ENCODE results near the gene CEP164.

The CEP164 gene

GRCh38 chr11:117444711-117445658 is 117.3 kb downstream of the CEP164 start:
- Histone ChIP-seq H3K79me2 (ENCODE audit: control insufficient read depth, low read length) (no peaks in the 10 kb centered on the region), H3K27ac (ENCODE audit: low read depth, low read length) (no peak overlapping the region), H3F3A (ENCODE audit: control insufficient read depth, insufficient read depth) (no peaks in the 10 kb centered on the region), H3K9me2 (replicated peaks; ENCODE audit: control insufficient read depth, low read length) (no peaks in the 10 kb centered on the region), H3K27me3 (ENCODE audit: control insufficient read depth, low read length) (no peaks in the 10 kb centered on the region), H3K36me3 (ENCODE audit: control insufficient read depth, low read length) (no peaks in the 10 kb centered on the region), H3K4me2 (ENCODE audit: low read length) (no peak overlapping the region), H4K20me1 (ENCODE audit: control insufficient read depth, insufficient read depth, low read depth, low read length) (no peaks in the 10 kb centered on the region), H3K4me1 (ENCODE audit: control insufficient read depth, low read length) (no peaks in the 10 kb centered on the region), H3K9me3 (ENCODE audit: control insufficient read depth, insufficient read depth, low read length) (no peaks in the 10 kb centered on the region), H3K4me3 (ENCODE audit: low read length) (no peak overlapping the region)
- TF ChIP-seq EZH2phosphoT487 (IDR thresholded peaks at IDR 0.05; ENCODE audit: borderline replicate concordance, low read length) (no peak), CTCF (IDR thresholded peaks at IDR 0.05; ENCODE audit: low read depth, low read length, poor library complexity, severe bottlenecking) (no peak)

DNA sequence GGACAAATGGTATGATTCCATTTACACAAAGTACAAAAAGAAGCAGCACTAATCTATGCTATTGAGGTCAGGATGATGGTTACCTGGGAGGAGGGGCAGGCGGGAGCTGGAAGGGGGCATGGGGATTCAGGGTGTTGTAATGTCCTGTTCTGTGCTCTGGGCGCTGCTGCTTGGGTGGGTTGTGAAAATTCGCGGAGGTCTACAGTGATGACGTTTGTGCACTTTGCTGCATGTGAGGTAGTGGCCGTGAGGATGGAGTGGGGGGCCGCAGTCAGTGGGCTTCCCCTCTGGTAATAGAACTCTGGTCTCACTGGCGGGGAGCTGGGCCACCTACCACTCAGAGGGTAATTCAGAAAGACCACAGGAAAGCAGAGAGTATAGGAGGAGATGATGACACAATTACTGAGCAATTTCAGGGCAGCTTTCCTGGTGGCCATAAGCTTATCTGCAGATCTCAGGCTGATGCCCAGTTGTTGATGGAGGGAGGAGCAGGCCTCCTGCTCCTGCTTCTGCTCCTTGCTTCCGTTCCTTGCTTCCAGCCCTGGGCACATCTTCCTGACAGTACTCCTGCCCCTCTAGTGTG is 121.5 kb downstream of the CEP164 start:
- no peaks in the 10 kb centered on the region for H3K4me1 ChIP-seq (ENCODE audit: control insufficient read depth, low read length)
- no peak overlapping the region for H3K4me2 ChIP-seq (ENCODE audit: low read length)
- H3F3A ChIP-seq (ENCODE audit: control insufficient read depth, insufficient read depth) = no peaks in the 10 kb centered on the region
- no peaks in the 10 kb centered on the region for H3K27me3 ChIP-seq (ENCODE audit: control insufficient read depth, low read length)
- no peaks in the 10 kb centered on the region for H3K79me2 ChIP-seq (ENCODE audit: control insufficient read depth, low read length)
- TF ChIP-seq CTCF (IDR thresholded peaks at IDR 0.05; ENCODE audit: low read depth, low read length, poor library complexity, severe bottlenecking) (no peak), EZH2phosphoT487 (IDR thresholded peaks at IDR 0.05; ENCODE audit: borderline replicate concordance, low read length) (no peak)
- H4K20me1 ChIP-seq (ENCODE audit: control insufficient read depth, insufficient read depth, low read depth, low read length) = no peaks in the 10 kb centered on the region
- H3K27ac ChIP-seq (ENCODE audit: low read depth, low read length) = no peak overlapping the region
- no peaks in the 10 kb centered on the region for H3K36me3 ChIP-seq (ENCODE audit: control insufficient read depth, low read length)
- no peaks in the 10 kb centered on the region for H3K9me2 ChIP-seq (replicated peaks; ENCODE audit: control insufficient read depth, low read length)
- no peaks in the 10 kb centered on the region; the same call in 1 of the 2 replicates for H3K9me3 ChIP-seq (ENCODE audit: control insufficient read depth, insufficient read depth, low read length)
- H3K4me3 ChIP-seq (ENCODE audit: low read length) = no peak overlapping the region

GRCh38 chr11:117453886-117454563 is 126.4 kb downstream of the CEP164 start:
- Histone ChIP-seq H3K27me3 (ENCODE audit: control insufficient read depth, low read length) (peaks cover 10% of the 10 kb centered on the region; the same call in 1 of the 2 replicates), H3K36me3 (ENCODE audit: control insufficient read depth, low read length) (no peaks in the 10 kb centered on the region), H3K4me1 (ENCODE audit: control insufficient read depth, low read length) (peaks cover 7% of the 10 kb centered on the region; the same call in 1 of the 2 replicates), H3K4me2 (ENCODE audit: low read length) (no peak overlapping the region), H3F3A (ENCODE audit: control insufficient read depth, insufficient read depth) (no peaks in the 10 kb centered on the region), H4K20me1 (ENCODE audit: control insufficient read depth, insufficient read depth, low read depth, low read length) (no peaks in the 10 kb centered on the region), H3K4me3 (ENCODE audit: low read length) (no peak overlapping the region), H3K9me3 (ENCODE audit: control insufficient read depth, insufficient read depth, low read length) (no peaks in the 10 kb centered on the region; the same call in 1 of the 2 replicates), H3K79me2 (ENCODE audit: control insufficient read depth, low read length) (no peaks in the 10 kb centered on the region), H3K9me2 (replicated peaks; ENCODE audit: control insufficient read depth, low read length) (no peaks in the 10 kb centered on the region), H3K27ac (ENCODE audit: low read depth, low read length) (no peak overlapping the region)
- no peak for TF ChIP-seq EZH2phosphoT487 (IDR thresholded peaks at IDR 0.05; ENCODE audit: borderline replicate concordance, low read length)
- TF ChIP-seq CTCF (IDR thresholded peaks at IDR 0.05; ENCODE audit: low read depth, low read length, poor library complexity, severe bottlenecking) = no peak
